Esophagus (tissue), 2 donors: Measurements from ENCODE around the gene RGS14. TPM values are rescaled to one million over a fixed set of nuclear protein-coding genes. Genes with fewer than 3 reads are reported as not detected.
A peak's percentile ranks its signal among the peaks of the same experiment; 100 is the strongest.

Source experiments
- H3K27ac ChIP-seq, 2 donors: one replicate each; pipeline ENCODE4 v1.5.1; 2013; ENCODE audit warnings: low read depth in 2 of 2, mild to moderate bottlenecking in 2 of 2, inconsistent platforms in 1 of 2, low read length in 1 of 2, moderate library complexity in 1 of 2
- H3K27me3 ChIP-seq, 2 donors: one replicate each; pipeline ENCODE4 v1.6.1; 2013; ENCODE audit warnings: low read length in 2 of 2, control low read depth in 1 of 2, mild to moderate bottlenecking in 1 of 2; ENCODE audit not compliant: insufficient read depth in 2 of 2, control insufficient read depth in 1 of 2
- H3K36me3 ChIP-seq, 2 donors: one replicate each; pipeline ENCODE4 v1.6.1; 2013; ENCODE audit warnings: low read length in 1 of 2; ENCODE audit not compliant: control insufficient read depth in 2 of 2, insufficient read depth in 2 of 2
- H3K4me1 ChIP-seq, 2 donors: one replicate each; pipeline ENCODE4 v1.6.1; 2013; ENCODE audit warnings: low read length in 1 of 2; ENCODE audit not compliant: control insufficient read depth in 2 of 2, insufficient read depth in 2 of 2
- H3K4me3 ChIP-seq, 2 donors: one replicate each; pipeline ENCODE4 v1.5.1; 2013; ENCODE audit warnings: low read length in 2 of 2, mild to moderate bottlenecking in 2 of 2, low read depth in 1 of 2, moderate library complexity in 1 of 2
- H3K9me3 ChIP-seq, 2 donors: one replicate each; pipeline ENCODE4 v1.6.1; 2013; ENCODE audit warnings: mild to moderate bottlenecking in 2 of 2, low read depth in 1 of 2, low read length in 1 of 2, moderate library complexity in 1 of 2; ENCODE audit not compliant: control insufficient read depth in 2 of 2, insufficient read depth in 1 of 2
- WGBS, 2 donors: extraction: QIAGEN DNeasy Blood & Tissue Kit; methylation state at CpG; one replicate each; pipeline ENCODE4 v1.1.7; 2013; 5-methylcytosine and 5-hydroxymethylcytosine counted together
- polyA plus RNA-seq, 2 donors: library from polyadenylated mRNA; stranded (reverse); fragments of 200-250 nt; gene quantifications; one replicate each; pipeline ENCODE4 v1.2.3, GENCODE V29; 2013
- donor health status: healthy with polysubstance abuse.
- donor health status: Bipolar disorder and iron deficiency.

The RGS14 gene, protein sequence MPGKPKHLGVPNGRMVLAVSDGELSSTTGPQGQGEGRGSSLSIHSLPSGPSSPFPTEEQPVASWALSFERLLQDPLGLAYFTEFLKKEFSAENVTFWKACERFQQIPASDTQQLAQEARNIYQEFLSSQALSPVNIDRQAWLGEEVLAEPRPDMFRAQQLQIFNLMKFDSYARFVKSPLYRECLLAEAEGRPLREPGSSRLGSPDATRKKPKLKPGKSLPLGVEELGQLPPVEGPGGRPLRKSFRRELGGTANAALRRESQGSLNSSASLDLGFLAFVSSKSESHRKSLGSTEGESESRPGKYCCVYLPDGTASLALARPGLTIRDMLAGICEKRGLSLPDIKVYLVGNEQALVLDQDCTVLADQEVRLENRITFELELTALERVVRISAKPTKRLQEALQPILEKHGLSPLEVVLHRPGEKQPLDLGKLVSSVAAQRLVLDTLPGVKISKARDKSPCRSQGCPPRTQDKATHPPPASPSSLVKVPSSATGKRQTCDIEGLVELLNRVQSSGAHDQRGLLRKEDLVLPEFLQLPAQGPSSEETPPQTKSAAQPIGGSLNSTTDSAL
- polyA plus RNA-seq, result 10 to 100 TPM; 49.7 to 74.5 TPM

DNA sequence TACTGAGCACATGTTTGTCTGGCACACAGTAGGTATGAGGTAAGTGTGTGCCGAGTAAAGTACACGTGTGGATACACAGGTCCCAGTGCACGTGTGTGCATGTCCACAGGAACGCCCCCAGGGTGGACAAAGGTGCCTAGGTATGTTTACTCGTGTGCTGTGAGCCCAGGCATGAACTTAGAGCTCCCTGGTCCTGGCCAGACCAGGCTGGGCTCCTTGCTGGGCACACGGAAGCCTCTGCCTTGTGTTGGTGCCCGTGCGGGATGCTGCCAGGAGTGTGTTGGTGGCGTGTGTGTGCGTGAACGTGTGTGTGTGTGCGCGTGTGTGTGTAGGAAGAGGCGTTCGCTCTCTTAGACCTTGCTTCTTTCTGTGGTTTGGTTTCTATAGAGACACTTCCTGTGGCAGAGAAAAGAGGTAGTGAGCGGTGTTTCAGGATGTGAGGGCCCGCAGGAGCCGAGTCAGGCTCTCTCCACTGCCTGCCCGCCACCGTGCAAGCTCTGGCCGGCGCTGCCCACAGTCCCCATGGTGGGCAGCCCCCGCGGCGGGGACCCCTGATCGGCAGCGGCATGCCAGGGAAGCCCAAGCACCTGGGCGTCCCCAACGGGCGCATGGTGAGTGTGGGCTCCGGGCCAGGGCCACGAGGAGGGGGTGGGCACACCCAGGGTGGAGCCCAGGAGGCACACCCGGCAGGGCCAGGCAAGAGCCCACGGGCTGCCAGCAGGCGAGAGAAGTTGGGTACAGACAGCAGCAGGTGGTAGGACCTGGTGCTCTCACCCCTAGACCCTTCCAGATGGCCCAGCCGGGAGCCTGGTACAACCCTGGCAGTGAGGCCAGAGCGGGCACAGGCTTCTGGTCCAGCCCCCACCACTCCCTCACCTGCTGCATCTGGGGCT is at the start of gene RGS14:
RGS14 (plus strand) TSS at position 466 of the 893 bp plus-strand sequence; CDS start at position 567, 101 bp downstream.
- peak within 1 kb of the TSS; percentile 21 to 42 for H3K27ac ChIP-seq
- 20 to 28% methylated on average over 37 of the region's 37 CpGs for WGBS, 2 donors
- peaks cover 0 to 2% of the 10 kb centered on the region in 2 donors for H3K9me3 ChIP-seq
- no peaks in the 10 kb centered on the region for H3K36me3 ChIP-seq
- H3K4me1 ChIP-seq, result peaks cover 0 to 18% of the 10 kb centered on the region in 2 donors
- peak within 1 kb of the TSS; percentile 39 to 55 for H3K4me3 ChIP-seq
- H3K27me3 ChIP-seq, result no peaks in the 10 kb centered on the region

DNA sequence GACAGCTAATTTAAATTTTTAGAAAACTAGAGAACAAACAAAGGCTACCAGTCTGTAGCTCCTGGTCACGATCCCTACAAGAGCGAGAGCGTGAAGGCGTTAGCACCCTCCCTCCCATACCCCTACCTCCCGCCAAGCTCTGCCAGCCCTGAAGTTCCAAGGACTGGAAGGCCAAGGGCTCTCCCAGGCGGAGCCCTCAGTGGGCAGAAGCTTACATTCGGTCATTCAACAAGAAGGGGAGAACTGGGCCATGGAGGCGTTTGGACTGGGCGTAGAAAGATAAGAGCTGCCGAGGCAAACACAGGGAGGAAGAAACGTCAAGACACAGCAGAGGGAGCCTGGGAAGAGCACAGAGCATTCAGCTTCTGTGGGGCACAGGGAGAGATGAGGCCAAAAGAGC is 49.0 kb upstream of the RGS14 start:
- peak overlapping the region in 1 of 2 donors; percentile 13 for H3K27ac ChIP-seq
- H3K36me3 ChIP-seq, result peaks cover 0 to 11% of the 10 kb centered on the region in 2 donors
- H3K27me3 ChIP-seq, result no peaks in the 10 kb centered on the region
- H3K4me3 ChIP-seq, result no peak overlapping the region
- H3K4me1 ChIP-seq, result peaks cover 14 to 15% of the 10 kb centered on the region in 2 donors
- H3K9me3 ChIP-seq, result no peaks in the 10 kb centered on the region
- 87 to 88% methylated on average over 11 of the region's 11 CpGs for WGBS, 2 donors

DNA sequence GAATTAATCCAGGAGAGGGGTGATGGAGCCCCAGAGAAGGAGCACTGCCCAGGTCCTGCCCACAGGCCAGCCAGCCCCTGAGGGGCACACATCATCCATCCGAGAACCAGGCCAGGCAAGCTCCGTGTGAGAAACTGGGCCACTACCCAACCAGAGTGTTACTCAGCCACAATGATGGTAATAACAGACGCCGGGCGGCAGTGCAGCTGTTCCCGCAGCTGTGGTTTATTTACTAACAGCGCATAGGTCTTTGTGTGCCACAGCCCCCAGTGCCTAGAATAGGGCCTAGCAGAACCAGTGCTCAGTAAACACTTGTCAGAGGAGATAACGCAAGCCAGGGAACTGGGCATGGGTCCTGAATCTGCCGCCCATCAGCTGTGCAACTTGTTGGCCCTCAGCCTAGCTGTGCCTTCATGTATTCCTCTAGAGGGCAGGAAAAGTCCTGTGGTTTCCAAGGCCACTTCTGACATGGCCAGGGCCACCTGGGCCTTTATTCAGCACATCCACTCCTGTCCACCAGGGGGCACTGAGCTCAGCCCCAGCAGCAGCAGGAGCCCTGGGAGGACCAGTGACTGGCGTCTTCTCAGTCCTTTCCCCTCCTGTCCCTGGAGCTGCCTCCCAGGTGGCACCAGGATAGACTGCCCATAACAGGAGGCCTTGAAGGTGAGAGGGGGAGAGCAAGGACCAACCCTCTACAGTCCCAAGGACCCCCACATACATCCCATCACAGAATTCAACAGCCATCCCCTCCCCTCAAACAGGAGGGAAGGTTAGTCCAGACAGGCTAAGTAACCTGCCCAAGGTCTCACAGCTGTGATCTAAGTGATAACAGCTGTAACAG is 48.2 kb upstream of the RGS14 start:
- Histone ChIP-seq H3K36me3 (peaks cover 0 to 11% of the 10 kb centered on the region in 2 donors), H3K27me3 (no peaks in the 10 kb centered on the region), H3K9me3 (no peaks in the 10 kb centered on the region), H3K4me3 (no peak overlapping the region), H3K27ac (no peak overlapping the region), H3K4me1 (peaks cover 14 to 15% of the 10 kb centered on the region in 2 donors)
- 48 to 60% methylated on average over 10 of the region's 10 CpGs for WGBS, 2 donors

DNA sequence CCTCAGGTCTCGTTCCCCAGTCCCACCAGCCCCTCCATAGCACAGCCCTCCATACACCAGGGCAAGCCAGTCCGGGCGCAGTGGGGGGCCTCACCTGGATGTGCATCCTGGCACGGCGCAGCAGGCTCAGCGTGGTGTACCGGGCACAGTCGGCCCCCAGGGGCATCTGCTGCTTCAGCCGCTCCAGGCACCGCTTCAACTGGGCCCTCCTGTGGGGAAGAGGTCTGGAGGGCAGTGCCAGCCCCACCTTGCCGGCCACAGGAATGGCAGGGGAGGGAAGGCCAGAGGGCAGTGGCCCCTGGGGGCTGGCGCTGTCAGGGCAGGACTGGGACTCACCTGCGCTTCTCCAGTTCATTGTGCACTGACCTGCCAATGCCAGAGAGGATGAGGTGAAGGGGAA is 47.4 kb upstream of the RGS14 start:
- Histone ChIP-seq H3K4me1 (peaks cover 14 to 15% of the 10 kb centered on the region in 2 donors), H3K4me3 (no peak overlapping the region)
- WGBS, 2 donors, result 85 to 89% methylated on average over 13 of the region's 13 CpGs

DNA sequence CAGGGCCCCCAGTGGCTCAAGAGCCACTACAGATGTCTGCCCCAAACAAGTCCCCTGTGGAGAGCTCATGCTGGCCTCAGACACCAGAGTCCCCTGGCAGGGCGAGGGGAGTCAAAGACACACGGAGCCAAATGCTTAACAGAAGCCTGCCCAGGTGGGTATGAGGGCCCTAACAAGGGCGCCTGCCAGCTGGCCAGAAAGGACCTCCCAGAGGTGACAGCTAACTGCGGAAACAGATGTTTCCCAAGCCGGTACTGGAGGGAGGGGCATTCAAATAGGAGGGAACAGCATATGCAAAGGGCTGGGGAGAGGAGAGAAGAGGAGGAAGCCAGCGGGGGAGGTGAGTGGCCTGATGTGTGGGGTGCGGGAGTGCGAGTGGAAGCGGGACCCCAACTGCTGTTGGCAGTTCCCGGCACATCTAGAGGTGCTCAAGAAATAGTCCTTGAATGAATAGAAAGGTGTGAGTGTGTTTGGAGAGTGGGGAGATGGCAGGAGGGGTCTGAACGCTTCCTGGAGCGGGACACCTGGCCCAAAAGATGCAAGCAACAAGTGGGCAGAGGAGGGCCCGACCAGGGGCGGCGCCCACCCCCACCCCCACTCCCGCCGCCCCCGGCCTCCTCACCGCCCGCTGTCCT is 46.9 kb upstream of the RGS14 start:
- Histone ChIP-seq H3K27me3 (no peaks in the 10 kb centered on the region), H3K4me1 (peaks cover 14 to 15% of the 10 kb centered on the region in 2 donors), H3K27ac (no peak overlapping the region), H3K4me3 (peak overlapping the region; percentile 46), H3K36me3 (peaks cover 0 to 11% of the 10 kb centered on the region in 2 donors), H3K9me3 (peaks cover 0 to 3% of the 10 kb centered on the region in 2 donors)
- WGBS, 2 donors, result 15 to 16% methylated on average over 20 of the region's 20 CpGs

More for the DNA sequence above, 47.4 kb upstream of the RGS14 start:
- H3K27ac ChIP-seq, result no peak overlapping the region
- H3K27me3 ChIP-seq, result no peaks in the 10 kb centered on the region
- H3K9me3 ChIP-seq, result peaks cover 0 to 3% of the 10 kb centered on the region in 2 donors
- peaks cover 0 to 13% of the 10 kb centered on the region in 2 donors for H3K36me3 ChIP-seq

DNA sequence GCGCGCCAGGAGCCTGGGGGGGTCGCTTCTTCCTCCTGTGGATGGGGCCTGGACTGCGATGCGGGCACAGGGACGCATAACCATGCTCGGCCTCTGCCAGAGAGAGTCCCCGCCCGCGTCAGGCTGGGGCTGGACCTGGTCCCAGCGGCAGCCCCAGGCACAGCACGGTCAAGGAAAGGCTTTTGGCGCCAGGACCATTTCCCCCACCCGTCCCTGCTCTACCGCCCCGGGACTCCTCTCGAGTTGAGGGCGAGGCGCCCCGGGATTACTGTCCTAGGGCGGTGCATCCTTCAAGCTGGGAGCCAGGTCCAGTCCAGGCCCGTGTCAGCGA is 46.4 kb upstream of the RGS14 start:
- peaks cover 14 to 15% of the 10 kb centered on the region in 2 donors for H3K4me1 ChIP-seq
- H3K36me3 ChIP-seq, result peaks cover 0 to 11% of the 10 kb centered on the region in 2 donors
- WGBS, 2 donors, result 3% methylated on average over 19 to 23 of the region's 23 CpGs
- no peak overlapping the region for H3K27ac ChIP-seq
- H3K4me3 ChIP-seq, result peak overlapping the region; percentile 46
- peaks cover 0 to 3% of the 10 kb centered on the region in 2 donors for H3K9me3 ChIP-seq
- H3K27me3 ChIP-seq, result no peaks in the 10 kb centered on the region

DNA sequence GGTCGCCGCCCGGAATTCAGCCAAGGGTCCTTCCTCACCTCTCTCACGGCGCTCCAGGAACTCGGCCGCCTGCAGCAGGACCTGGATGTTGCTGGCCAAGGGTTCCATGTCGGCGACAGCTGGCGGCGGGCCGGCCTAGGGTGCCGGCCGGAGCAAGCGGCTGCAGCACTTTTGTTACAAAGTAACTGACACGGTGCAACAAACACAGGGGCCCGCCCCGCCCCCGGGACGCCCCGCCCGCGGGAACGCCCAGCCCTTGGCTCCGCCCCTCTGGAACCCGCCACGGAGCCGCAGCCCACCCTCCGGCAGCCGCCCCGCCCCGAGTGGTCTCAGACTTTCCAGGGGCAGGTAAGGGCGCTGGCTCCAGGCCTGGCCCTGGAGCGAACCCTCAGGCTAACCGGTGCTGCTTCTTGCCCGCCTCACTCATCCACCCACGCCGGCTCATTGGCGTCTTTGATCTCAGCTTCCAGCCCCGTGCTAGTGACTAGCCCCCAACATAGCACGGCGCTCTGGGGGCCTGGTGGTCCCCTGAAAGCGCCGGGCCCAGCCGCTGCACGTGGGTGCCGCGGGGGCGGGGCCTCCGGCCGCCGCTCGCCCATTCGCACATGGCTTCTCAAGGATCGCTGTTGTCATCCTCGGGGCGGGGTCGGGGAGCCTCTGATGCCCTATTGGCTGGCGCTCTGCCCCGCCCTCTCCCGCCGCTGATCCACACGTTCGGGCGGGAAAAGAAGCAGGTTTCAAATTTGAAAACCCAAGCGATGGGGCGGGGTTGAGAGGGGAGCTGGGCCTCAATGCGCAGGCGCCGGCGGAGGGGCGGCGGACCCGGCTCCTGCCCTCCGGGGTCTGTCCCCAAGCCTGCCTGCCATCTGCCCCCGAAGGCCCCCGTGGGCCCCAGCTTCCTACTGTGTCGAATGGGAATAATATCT is 45.7 kb upstream of the RGS14 start, which contains the start of gene MXD3:
MXD3 (minus strand) TSS at position 176 of the 926 bp plus-strand sequence; CDS start at position 108, 68 bp downstream.
- H3K27me3 ChIP-seq, result no peaks in the 10 kb centered on the region
- H3K9me3 ChIP-seq, result peaks cover 0 to 3% of the 10 kb centered on the region in 2 donors
- H3K27ac ChIP-seq, result peak within 1 kb of the TSS in 1 of 2 donors; percentile 76
- H3K4me3 ChIP-seq, result peak within 1 kb of the TSS; percentile 46
- peaks cover 14 to 15% of the 10 kb centered on the region in 2 donors for H3K4me1 ChIP-seq
- WGBS, 2 donors, result 0 to 1% methylated on average over 78 of the region's 78 CpGs
- H3K36me3 ChIP-seq, result peaks cover 0 to 11% of the 10 kb centered on the region in 2 donors
